Adrenal gland (tissue), 5 donors: ENCODE results near the gene KIF2C.

Source experiments
- POLR2A ChIP-seq, 2 donors: fragments of 450-650 bp; IDR thresholded peaks; one replicate each; pipeline ENCODE4 v1.6.1; 2017; ENCODE audit warnings: antibody characterized with exemption in 2 of 2, mild to moderate bottlenecking in 2 of 2, moderate library complexity in 1 of 2
- TF ChIP-seq, protein P1 (sequence below), 6 experiments: fragments of 450-650 bp in 4 of 6; fragments of 200-600 bp in 2 of 6; sonication (generic) in 1 of 6; IDR thresholded peaks; 1 replicate in 5 of 6; 2 replicates in 1 of 6; pipeline versions ENCODE4 v1.5.1 to v1.8.0; 2016 to 2021; ENCODE audit warnings: antibody characterized with exemption in 6 of 6, mild to moderate bottlenecking in 2 of 6, moderate library complexity in 1 of 6
- donor health status: DM: no; HTN: no; CAD: no.

- TF ChIP-seq, protein P1, sequence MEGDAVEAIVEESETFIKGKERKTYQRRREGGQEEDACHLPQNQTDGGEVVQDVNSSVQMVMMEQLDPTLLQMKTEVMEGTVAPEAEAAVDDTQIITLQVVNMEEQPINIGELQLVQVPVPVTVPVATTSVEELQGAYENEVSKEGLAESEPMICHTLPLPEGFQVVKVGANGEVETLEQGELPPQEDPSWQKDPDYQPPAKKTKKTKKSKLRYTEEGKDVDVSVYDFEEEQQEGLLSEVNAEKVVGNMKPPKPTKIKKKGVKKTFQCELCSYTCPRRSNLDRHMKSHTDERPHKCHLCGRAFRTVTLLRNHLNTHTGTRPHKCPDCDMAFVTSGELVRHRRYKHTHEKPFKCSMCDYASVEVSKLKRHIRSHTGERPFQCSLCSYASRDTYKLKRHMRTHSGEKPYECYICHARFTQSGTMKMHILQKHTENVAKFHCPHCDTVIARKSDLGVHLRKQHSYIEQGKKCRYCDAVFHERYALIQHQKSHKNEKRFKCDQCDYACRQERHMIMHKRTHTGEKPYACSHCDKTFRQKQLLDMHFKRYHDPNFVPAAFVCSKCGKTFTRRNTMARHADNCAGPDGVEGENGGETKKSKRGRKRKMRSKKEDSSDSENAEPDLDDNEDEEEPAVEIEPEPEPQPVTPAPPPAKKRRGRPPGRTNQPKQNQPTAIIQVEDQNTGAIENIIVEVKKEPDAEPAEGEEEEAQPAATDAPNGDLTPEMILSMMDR (IDR thresholded peaks at IDR 0.05), result no peak
- no peak for TF ChIP-seq POLR2A (IDR thresholded peaks at IDR 0.05)
These were observed 77.7 kb downstream of the KIF2C start for GRCh38 chr1:44817307-44817706.
